UCSD-AML1 (cell line): ENCODE measurements around the gene RARA.
"Not testable (repeated sequence)": the region's sequence is repeated elsewhere in the genome, so short reads cannot be mapped to it uniquely, and the experiment has no call there.

Experiments used
- DNase-seq: peaks from one replicate; lab custom pipeline; 2025; ENCODE audit not compliant: unreplicated experiment; lab: John Stamatoyannopoulos, UW

The RARA gene

DNA sequence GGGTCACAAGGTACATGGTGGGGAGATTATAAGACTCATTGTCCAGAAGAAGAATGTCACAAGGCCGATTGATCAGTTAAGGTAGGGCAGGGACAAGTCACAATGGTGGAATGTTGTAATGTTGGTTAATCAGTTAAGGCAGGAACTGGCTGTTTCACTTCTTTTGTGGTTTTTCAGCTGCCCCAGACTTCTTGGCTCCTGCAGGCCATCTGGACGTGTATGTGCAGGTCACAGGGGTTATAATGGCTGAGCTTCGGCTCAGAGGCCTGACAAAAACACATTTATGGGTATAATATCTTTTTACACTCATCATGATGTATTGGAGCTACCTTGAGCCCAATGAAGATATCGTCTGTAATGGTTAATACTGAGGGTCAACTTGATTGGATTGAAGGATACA lies 63.7 kb downstream of the RARA start:
- not testable (repeated sequence) for DNase-seq

DNA sequence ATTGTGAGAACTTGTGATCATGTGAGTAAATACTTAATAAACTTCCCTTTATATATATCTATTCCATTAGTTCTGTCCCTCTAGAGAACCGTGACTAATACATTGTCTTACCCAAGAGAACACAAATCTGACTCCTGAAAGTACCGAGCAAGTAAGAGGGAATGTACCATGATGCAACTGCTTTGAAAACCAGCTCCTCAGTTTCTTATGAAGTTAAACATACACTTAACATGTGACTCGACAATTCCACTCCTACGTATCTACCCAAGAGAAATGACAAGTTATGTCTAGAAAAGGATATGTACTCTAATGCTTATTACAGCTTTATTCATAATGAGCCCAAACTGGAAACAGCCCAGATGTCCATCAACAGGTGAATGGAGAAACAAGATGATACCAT lies 64.3 kb downstream of the RARA start:
- DNase-seq = no peak

DNA sequence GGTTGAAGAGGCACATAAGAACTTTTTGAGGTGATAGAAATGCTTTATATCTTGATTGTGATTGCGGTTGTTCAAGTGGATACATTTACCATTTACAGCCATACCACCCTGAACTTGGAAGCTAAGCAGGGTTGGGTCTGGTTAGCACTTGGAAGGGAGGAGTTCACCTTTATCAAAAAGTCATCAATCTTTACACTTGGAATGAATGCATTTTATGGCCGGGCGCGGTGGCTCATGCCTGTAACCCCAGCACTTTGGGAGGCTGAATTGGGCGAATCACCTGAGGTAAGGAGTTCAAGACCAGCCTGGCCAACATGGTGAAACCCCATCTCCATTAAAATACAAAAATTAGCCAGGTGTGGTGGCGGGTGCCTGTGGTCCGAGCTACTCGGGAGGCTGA lies 65.0 kb downstream of the RARA start:
- no peak for DNase-seq

DNA sequence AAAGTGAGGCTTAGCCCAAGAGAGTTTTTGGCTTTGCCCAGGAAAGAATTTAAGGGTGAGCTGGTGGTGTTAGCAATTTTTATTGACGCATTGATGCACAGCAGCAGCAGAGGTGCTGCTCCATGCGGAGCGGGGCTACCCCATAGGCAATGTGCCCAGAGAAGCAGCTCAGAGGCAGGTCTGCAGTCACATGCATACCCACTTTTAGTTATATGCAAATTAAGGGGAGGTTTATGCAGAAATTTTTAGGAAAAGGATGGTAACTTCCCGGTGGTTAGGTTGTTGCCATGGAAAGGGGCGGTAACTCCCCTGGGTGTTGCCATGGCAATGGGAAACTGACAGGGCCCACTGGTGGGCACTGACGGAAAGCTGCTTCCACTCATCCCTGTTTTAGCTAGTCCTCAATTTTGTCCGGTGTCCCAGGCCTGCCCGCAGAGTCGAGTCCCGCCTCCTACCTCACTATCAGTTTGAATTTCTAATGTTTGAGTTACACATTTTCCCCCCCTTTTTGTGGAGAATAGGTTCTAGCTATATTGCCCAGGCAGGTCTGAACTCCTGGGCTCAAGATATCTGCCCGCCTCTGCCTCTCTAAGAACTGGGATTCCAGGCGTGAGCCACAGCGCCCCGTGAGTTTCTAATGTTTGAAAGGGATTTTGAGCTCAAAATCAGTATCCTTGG lies 66.0 kb downstream of the RARA start:
- no peak for DNase-seq

DNA sequence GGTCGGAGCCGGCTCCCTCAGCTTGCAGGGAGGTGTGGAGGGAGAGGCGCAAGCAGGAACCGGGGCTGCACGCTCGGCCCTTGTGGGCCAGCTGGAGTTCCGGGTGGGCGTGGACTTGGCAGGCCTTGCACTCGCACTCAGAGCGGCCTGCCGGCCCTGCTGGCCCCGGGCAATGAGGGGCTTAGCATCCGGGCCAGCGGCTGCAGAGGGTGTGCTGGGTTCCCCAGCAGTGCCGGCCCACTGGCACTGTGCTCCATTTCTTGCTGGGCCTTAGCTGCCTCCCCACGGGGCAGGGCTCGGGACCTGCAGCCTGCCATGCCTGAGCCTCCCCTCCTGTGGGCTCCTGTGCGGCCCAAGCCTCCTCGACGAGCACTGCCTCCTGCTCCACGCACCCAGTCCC lies 66.8 kb downstream of the RARA start:
- not testable (repeated sequence) for DNase-seq

DNA sequence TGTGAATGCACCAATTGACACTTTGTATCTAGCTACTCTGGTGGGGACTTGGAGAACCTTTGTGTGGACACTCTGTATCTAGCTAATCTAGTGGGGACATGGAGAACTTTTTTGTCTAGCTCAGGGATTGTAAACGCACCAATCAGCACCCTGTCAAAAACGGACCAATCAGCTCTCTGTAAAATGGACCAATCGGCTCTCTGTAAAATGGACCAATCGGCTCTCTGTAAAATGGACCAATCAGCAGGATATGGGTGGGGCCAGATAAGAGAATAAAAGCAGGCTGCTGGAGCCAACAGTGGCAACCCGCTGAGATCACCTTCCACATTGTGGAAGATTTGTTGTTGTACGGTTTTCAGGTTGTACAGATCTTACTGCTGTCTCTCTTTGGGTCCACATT lies 67.6 kb downstream of the RARA start:
- not testable (repeated sequence) for DNase-seq

DNA sequence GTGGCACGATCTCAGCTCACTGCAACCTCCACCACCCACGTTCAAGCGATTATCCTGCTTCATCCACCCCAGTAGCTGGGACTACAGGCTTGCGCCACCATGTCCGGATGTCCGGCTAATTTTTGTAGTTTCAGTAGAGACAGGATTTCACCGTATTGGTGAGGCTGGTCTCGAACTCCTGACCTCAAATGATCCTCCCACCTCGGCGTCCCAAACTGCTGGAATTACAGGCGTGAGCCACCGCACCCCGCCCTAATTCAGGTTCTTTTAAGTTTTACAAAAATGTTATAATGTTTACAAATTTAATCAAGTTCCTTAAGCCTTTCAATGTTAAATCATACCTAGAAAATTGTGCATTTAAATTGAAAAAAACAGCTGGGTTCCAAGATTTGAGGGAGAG lies 68.9 kb downstream of the RARA start:
- DNase-seq = no peak

DNA sequence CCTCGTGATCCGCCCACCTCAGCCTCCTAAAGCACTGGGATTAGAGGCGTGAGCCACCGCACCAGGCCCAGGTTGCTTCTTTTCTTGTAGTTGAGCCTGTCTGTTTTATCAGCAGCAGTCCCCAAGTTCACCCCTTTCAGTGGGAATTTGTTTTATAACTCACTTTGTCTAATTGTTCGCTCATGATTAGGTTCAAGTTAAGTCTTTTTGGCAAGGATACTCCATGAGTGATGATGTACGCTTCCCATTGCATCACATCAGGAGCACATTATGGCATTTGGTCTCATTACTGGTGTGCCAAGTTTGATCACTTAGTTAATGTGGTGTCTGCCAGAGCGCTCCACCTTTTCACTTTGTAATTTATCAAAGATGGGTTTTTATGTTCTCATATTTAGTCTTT lies 70.0 kb downstream of the RARA start:
- no peak for DNase-seq

DNA sequence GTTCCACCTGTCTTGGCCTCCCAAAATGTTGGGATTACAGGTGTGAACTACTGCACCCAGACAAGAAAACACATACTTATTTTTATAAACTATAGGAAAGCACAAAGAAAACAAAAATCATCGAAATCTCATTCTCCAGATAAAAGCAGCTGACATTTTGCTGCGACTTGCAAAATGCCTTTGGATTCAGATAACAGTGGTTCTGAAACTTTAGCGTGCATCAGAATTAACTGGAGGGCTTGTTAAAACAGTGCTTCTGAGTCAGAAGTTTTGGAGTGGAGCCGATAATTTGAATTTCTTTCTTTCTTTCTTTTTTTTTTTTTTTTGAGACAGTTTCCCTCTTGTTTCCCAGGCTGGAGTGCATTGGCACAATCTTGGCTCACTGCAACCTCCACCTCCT lies 73.3 kb downstream of the RARA start:
- no peak for DNase-seq

DNA sequence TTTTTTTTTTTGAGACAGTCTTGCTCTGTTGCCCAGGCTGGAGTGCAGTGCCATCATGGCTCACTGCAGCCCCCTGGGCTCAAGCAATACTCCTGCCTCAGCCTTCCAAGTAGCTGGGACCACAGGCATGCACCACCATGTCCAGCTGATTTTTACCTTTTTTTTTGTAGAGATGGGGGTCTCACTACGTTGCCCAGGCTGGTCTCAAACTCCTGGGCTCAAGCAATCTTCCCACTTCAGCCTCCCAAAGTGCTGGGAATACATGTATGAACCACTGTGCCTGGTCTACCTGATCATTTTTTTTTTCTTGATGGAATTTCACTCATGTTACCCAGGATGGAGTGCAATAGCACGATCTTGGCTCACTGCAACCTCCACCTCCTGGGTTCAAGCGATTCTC lies 77.6 kb downstream of the RARA start:
- DNase-seq = not testable (repeated sequence)

DNA sequence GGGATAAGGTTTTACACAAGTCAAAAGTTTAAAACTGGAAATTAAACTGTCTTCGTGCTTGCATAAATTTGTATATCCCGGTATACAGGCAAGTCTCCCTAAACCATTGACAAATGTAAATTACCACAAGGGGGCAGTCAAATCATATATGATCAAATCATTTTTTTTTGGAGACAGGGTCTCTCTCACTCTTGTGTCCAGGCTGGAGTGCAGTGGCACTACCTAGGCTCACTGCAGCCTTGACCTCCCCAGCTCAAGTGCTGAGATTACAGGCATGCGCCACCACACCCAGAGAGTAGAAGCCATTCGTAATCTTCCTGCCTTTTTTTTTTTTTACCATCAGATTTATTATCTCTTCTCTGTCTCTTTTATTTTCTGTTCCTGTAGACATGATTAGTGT lies 90.2 kb downstream of the RARA start:
- DNase-seq = no peak

DNA sequence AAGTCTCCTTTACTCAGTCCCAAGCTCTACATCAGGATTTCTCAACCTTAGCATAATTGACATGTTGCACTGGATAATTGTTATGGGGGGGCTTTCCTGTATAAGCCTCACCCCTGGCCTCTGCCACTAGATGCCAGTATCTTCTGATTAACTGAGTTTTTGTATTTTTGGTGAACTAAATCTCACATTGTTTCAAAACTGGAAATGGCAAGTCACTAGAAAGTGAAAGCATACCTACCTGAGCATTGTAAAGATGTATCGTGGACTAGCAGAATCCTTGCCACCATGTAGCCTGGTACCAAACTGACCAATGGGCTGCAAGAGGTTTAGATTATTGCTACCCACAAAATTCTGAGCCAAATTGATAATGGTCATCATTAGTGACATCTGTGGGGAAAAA lies 93.7 kb downstream of the RARA start:
- DNase-seq = no peak

DNA sequence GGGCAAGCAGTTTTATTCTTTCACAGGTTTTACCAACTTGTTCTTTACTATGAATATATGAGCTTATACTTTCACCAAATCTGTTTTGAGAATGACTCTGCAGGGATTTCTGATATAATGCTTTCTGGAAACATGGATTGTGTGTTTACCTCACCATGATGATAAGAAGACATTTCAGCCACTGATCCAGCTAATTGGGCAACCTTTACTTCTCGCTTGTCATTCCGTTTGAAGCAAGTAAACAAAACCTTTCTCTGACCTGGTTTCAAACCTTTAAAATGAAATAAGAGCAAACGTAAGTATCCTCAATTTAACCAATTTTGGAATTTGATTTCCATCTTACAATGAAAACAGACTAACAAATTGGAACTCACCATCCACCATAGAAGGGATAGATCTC lies 95.0 kb downstream of the RARA start:
- DNase-seq = no peak
